H9 (cell line): Measurements from ENCODE around the gene PLPPR4. TPM values are rescaled to one million over a fixed set of nuclear protein-coding genes. Genes with fewer than 3 reads are reported as not detected.

Source experiments
- DNase-seq: peaks from one replicate; pipeline ENCODE4 v3.0.0-alpha.2; 2017
- H2AFZ ChIP-seq: one replicate; pipeline ENCODE4 v1.6.1; 2013; ENCODE audit warnings: mild to moderate bottlenecking, low read length, control low read depth, moderate library complexity
- H2AK5ac ChIP-seq: 2 replicates; pipeline ENCODE4 v1.6.1; 2013; ENCODE audit warnings: low read length, control low read depth, mixed read lengths; ENCODE audit not compliant: insufficient read length
- H2BK120ac ChIP-seq: one replicate; pipeline ENCODE4 v1.6.1; 2013; ENCODE audit warnings: low read depth, mild to moderate bottlenecking, low read length, control low read depth, inconsistent platforms; ENCODE audit not compliant: poor library complexity, severe bottlenecking
- H2BK12ac ChIP-seq: 2 replicates; pipeline ENCODE4 v1.6.1; 2013; ENCODE audit warnings: low read length, control low read depth, mixed read lengths, low read depth; ENCODE audit not compliant: insufficient read length
- H2BK15ac ChIP-seq: 2 replicates; pipeline ENCODE4 v1.6.1; 2013; ENCODE audit warnings: low read depth, low read length, control low read depth
- H2BK20ac ChIP-seq: one replicate; pipeline ENCODE4 v1.6.1; 2013; ENCODE audit warnings: low read depth, mild to moderate bottlenecking, low read length, control low read depth, inconsistent platforms; ENCODE audit not compliant: poor library complexity, severe bottlenecking
- H2BK5ac ChIP-seq: 2 replicates; pipeline ENCODE4 v1.6.1; 2013; ENCODE audit warnings: low read length, control low read depth, mixed read lengths; ENCODE audit not compliant: insufficient read length
- H3K14ac ChIP-seq: 2 replicates; pipeline ENCODE4 v1.6.1; 2013; ENCODE audit warnings: low read length, control low read depth; ENCODE audit not compliant: insufficient read depth
- H3K18ac ChIP-seq: 2 replicates; pipeline ENCODE4 v1.6.1; 2013; ENCODE audit warnings: low read depth, mild to moderate bottlenecking, mixed read lengths, low read length, control low read depth; ENCODE audit not compliant: insufficient read length
- H3K23ac ChIP-seq: 2 replicates; pipeline ENCODE4 v1.6.1; 2013; ENCODE audit warnings: low read length, control low read depth, mixed read lengths, low read depth; ENCODE audit not compliant: insufficient read length
- H3K23me2 ChIP-seq: 2 replicates; pipeline ENCODE4 v1.6.1; 2013; ENCODE audit warnings: low read depth, mild to moderate bottlenecking, mixed read lengths, low read length, control low read depth; ENCODE audit not compliant: insufficient read length, poor library complexity, severe bottlenecking
- H3K27ac ChIP-seq: 2 replicates; pipeline ENCODE4 v1.5.1; 2013; ENCODE audit warnings: low read length, control low read depth, mixed read lengths, low read depth; ENCODE audit not compliant: insufficient read length
- H3K27me3 ChIP-seq: 2 replicates; pipeline ENCODE4 v1.6.1; 2013; ENCODE audit warnings: low read length, control low read depth, inconsistent platforms; ENCODE audit not compliant: insufficient read depth
- H3K4ac ChIP-seq: 2 replicates; pipeline ENCODE4 v1.6.1; 2013; ENCODE audit warnings: low read depth, mild to moderate bottlenecking, control low read depth, inconsistent platforms, low read length, moderate library complexity
- H3K4me1 ChIP-seq: 2 replicates; pipeline ENCODE4 v1.6.1; 2013; ENCODE audit warnings: low read length, control low read depth, inconsistent platforms; ENCODE audit not compliant: insufficient read depth
- H3K4me2 ChIP-seq: 2 replicates; pipeline ENCODE4 v1.6.1; 2013; ENCODE audit warnings: low read length, control low read depth, mixed read lengths; ENCODE audit not compliant: insufficient read length, insufficient read depth
- H3K56ac ChIP-seq: 2 replicates; pipeline ENCODE4 v1.6.1; 2013; ENCODE audit warnings: low read depth, mild to moderate bottlenecking, mixed read lengths, low read length, control low read depth; ENCODE audit not compliant: insufficient read length
- H3K79me1 ChIP-seq: 2 replicates; pipeline ENCODE4 v1.6.1; 2013; ENCODE audit warnings: low read depth, mild to moderate bottlenecking, moderate library complexity, low read length, control low read depth, inconsistent platforms; ENCODE audit not compliant: insufficient read depth, poor library complexity, severe bottlenecking
- H3K79me2 ChIP-seq: 2 replicates; pipeline ENCODE4 v1.6.1; 2013; ENCODE audit warnings: low read length, control low read depth, inconsistent platforms; ENCODE audit not compliant: insufficient read depth
- H3K9ac ChIP-seq: 2 replicates; pipeline ENCODE4 v1.6.1; 2013; ENCODE audit warnings: low read length, control low read depth, mixed read lengths; ENCODE audit not compliant: insufficient read length; ENCODE audit errors: extremely low read depth
- H3K9me3 ChIP-seq: one replicate; pipeline ENCODE4 v1.6.1; 2013; ENCODE audit warnings: low read depth, low read length, inconsistent platforms; ENCODE audit not compliant: control insufficient read depth
- H3T11ph ChIP-seq: one replicate; pipeline ENCODE4 v1.6.1; 2013; ENCODE audit warnings: mild to moderate bottlenecking, low read length, control low read depth, inconsistent platforms
- H4K20me1 ChIP-seq: one replicate; pipeline ENCODE4 v1.6.1; 2013; ENCODE audit not compliant: control insufficient read depth, insufficient read length, insufficient read depth
- H4K5ac ChIP-seq: 2 replicates; pipeline ENCODE4 v1.6.1; 2013; ENCODE audit warnings: low read depth, mild to moderate bottlenecking, mixed read lengths, low read length, control low read depth; ENCODE audit not compliant: insufficient read length
- H4K8ac ChIP-seq: replicated peaks from 2 replicates; pipeline ENCODE4 v1.6.1; 2013; ENCODE audit warnings: low read length, control low read depth, mixed read lengths, low read depth; ENCODE audit not compliant: insufficient read length
- H4K91ac ChIP-seq: 2 replicates; pipeline ENCODE4 v1.6.1; 2013; ENCODE audit warnings: low read depth, mild to moderate bottlenecking, moderate library complexity, mixed read lengths, low read length, control low read depth; ENCODE audit not compliant: insufficient read length
- H3K27ac Mint-ChIP-seq, 3 experiments: 2 replicates in 2 of 3; 3 replicates in 1 of 3; pipeline ENCODE4 v1.8.0; 2020 to 2021; ENCODE audit warnings: mixed read lengths in 3 of 3, mild to moderate bottlenecking in 1 of 3, moderate library complexity in 1 of 3
- H3K27me3 Mint-ChIP-seq: 2 replicates; pipeline ENCODE4 v1.8.0; 2021; ENCODE audit warnings: low read depth, mild to moderate bottlenecking, moderate library complexity, mixed read lengths
- H3K36me3 Mint-ChIP-seq, 3 experiments: 2 replicates in 2 of 3; 3 replicates in 1 of 3; pipeline ENCODE4 v1.8.0; 2020 to 2021; ENCODE audit warnings: low read depth in 3 of 3, mixed read lengths in 3 of 3; ENCODE audit not compliant: insufficient read depth in 1 of 3
- H3K4me1 Mint-ChIP-seq, 2 experiments: 2 replicates each; pipeline ENCODE4 v1.8.0; 2020; ENCODE audit warnings: mixed read lengths in 2 of 2
- H3K4me3 Mint-ChIP-seq, 2 experiments: 2 replicates in 1 of 2; 3 replicates in 1 of 2; pipeline ENCODE4 v1.8.0; 2020 to 2021; ENCODE audit warnings: mild to moderate bottlenecking in 2 of 2, mixed read lengths in 2 of 2, moderate library complexity in 1 of 2
- H3K9me3 Mint-ChIP-seq, 2 experiments: 2 replicates in 1 of 2; 3 replicates in 1 of 2; pipeline ENCODE4 v1.8.0; 2020; ENCODE audit warnings: mild to moderate bottlenecking in 2 of 2, mixed read lengths in 2 of 2, moderate library complexity in 1 of 2
- CTCF ChIP-seq: fragments of 200-600 bp; sonication (generic); conservative IDR thresholded peaks from 3 replicates; pipeline ENCODE4 v1.8.0; 2021; ENCODE audit warnings: antibody characterized with exemption, mild to moderate bottlenecking
- WGBS: extraction: QIAGEN DNeasy Blood & Tissue Kit; methylation state at CpG from one replicate; pipeline ENCODE4 v1.1.7; 2013; ENCODE audit warnings: missing lambda C conversion rate, low lambda C conversion rate, mixed read lengths; ENCODE audit not compliant: insufficient read length; ENCODE audit errors: extremely low coverage; 5-methylcytosine and 5-hydroxymethylcytosine counted together
- total RNA-seq: library from RNA; stranded (reverse); gene quantifications from 2 replicates; pipeline ENCODE4 v1.2.1, GENCODE V29; 2021

PLPPR4 gene
- total RNA-seq, 1 experiment from 2014 or later, result 0.31 TPM

GRCh38 chr1:99217599-99217998, 46.7 kb upstream of the PLPPR4 start:
- Mint-ChIP-seq H3K36me3 (peaks cover 0 to 6% (median 0%) of the 10 kb centered on the region in 3 experiments; a peak in 1 of 7 replicates), H3K27me3 (no peaks in the 10 kb centered on the region; the same call in 1 of the 2 replicates), H3K27ac (no peak overlapping the region; a peak in 1 of 7 replicates), H3K4me1 (peaks cover 9 to 12% of the 10 kb centered on the region in 2 experiments), H3K4me3 (no peak overlapping the region), H3K9me3 (peaks cover 4 to 7% of the 10 kb centered on the region in 2 experiments; a peak in 4 of 5 replicates)
- H4K5ac ChIP-seq, result no peak overlapping the region
- no peaks in the 10 kb centered on the region for H3K9me3 ChIP-seq
- H3K27me3 ChIP-seq, result no peaks in the 10 kb centered on the region
- H2BK12ac ChIP-seq, result no peak overlapping the region
- H3K23ac ChIP-seq, result no peak overlapping the region
- DNase-seq, result peak; percentile 30
- H4K8ac ChIP-seq, result no peak overlapping the region
- no peak overlapping the region for H2BK120ac ChIP-seq
- no peak overlapping the region for H3K9ac ChIP-seq
- H3T11ph ChIP-seq, result no peak overlapping the region
- H4K20me1 ChIP-seq, result no peaks in the 10 kb centered on the region
- H2BK15ac ChIP-seq, result no peak overlapping the region
- H3K4me2 ChIP-seq, result no peak overlapping the region
- no peak overlapping the region for H3K4ac ChIP-seq
- H3K4me1 ChIP-seq, result no peaks in the 10 kb centered on the region; the same call in 1 of the 2 replicates
- H3K23me2 ChIP-seq, result no peaks in the 10 kb centered on the region
- no peak overlapping the region for H2BK20ac ChIP-seq
- H3K18ac ChIP-seq, result no peak overlapping the region
- no peak for TF ChIP-seq CTCF
- H4K91ac ChIP-seq, result no peak overlapping the region
- no peak overlapping the region for H3K27ac ChIP-seq
- no peak overlapping the region; the same call in 1 of the 2 replicates for H3K14ac ChIP-seq
- H3K79me1 ChIP-seq, result no peaks in the 10 kb centered on the region
- WGBS, result no CpG with 5 or more reads among the region's 4 CpGs
- H2AK5ac ChIP-seq, result no peak overlapping the region
- no peak overlapping the region for H2AFZ ChIP-seq
- H3K79me2 ChIP-seq, result no peaks in the 10 kb centered on the region
- no peak overlapping the region for H2BK5ac ChIP-seq
- no peak overlapping the region for H3K56ac ChIP-seq
